ENCODE measurements around the gene BSDC1.

GRCh38 chr1:32394141-32394889 is at the start of gene BSDC1:
- TF ChIP-seq CTCF (conservative IDR thresholded peaks at IDR 0.05): no peak
- peak; percentile 73; the same call in 1 of the 2 replicates for TF ChIP-seq ZFX (IDR thresholded peaks at IDR 0.05)
